ENCODE measurements around the gene AK8. TPM values are rescaled to one million over a fixed set of nuclear protein-coding genes. Genes with fewer than 3 reads are reported as not detected.

AK8 gene
- total and polyA plus RNA-seq, 2 experiments from 2014 or later = 0.14 to 0.78 TPM

DNA sequence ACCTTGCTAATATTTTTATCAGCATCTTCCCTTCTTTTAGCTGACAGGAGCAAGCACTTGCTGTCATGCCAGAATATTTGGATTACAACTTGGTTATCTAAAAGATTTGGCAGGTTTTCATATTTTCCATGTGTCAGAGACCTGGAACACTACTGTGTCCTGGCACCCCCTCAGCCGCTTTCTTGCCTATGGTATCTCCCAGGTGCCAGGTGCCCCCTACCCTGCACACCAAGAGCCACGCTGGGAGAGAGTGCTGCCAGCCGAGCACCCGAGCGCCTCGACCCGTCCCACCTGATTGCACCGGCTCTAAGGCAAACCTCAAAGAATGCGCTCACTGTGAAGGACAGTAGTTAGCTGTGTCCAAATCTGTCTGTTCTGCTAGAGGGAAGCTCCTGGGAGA, 123.0 kb downstream of the AK8 start:
- DNase-seq (ENCODE audit: low spot score) (no peak), ATAC-seq (no peak)
- TF ChIP-seq EZH2 (IDR thresholded peaks at IDR 0.05; ENCODE audit: low read depth, unreplicated experiment) = no peak
- no peak for TF ChIP-seq NANOG (IDR thresholded peaks at IDR 0.05; ENCODE audit: borderline replicate concordance)
- TF ChIP-seq, protein P1, sequence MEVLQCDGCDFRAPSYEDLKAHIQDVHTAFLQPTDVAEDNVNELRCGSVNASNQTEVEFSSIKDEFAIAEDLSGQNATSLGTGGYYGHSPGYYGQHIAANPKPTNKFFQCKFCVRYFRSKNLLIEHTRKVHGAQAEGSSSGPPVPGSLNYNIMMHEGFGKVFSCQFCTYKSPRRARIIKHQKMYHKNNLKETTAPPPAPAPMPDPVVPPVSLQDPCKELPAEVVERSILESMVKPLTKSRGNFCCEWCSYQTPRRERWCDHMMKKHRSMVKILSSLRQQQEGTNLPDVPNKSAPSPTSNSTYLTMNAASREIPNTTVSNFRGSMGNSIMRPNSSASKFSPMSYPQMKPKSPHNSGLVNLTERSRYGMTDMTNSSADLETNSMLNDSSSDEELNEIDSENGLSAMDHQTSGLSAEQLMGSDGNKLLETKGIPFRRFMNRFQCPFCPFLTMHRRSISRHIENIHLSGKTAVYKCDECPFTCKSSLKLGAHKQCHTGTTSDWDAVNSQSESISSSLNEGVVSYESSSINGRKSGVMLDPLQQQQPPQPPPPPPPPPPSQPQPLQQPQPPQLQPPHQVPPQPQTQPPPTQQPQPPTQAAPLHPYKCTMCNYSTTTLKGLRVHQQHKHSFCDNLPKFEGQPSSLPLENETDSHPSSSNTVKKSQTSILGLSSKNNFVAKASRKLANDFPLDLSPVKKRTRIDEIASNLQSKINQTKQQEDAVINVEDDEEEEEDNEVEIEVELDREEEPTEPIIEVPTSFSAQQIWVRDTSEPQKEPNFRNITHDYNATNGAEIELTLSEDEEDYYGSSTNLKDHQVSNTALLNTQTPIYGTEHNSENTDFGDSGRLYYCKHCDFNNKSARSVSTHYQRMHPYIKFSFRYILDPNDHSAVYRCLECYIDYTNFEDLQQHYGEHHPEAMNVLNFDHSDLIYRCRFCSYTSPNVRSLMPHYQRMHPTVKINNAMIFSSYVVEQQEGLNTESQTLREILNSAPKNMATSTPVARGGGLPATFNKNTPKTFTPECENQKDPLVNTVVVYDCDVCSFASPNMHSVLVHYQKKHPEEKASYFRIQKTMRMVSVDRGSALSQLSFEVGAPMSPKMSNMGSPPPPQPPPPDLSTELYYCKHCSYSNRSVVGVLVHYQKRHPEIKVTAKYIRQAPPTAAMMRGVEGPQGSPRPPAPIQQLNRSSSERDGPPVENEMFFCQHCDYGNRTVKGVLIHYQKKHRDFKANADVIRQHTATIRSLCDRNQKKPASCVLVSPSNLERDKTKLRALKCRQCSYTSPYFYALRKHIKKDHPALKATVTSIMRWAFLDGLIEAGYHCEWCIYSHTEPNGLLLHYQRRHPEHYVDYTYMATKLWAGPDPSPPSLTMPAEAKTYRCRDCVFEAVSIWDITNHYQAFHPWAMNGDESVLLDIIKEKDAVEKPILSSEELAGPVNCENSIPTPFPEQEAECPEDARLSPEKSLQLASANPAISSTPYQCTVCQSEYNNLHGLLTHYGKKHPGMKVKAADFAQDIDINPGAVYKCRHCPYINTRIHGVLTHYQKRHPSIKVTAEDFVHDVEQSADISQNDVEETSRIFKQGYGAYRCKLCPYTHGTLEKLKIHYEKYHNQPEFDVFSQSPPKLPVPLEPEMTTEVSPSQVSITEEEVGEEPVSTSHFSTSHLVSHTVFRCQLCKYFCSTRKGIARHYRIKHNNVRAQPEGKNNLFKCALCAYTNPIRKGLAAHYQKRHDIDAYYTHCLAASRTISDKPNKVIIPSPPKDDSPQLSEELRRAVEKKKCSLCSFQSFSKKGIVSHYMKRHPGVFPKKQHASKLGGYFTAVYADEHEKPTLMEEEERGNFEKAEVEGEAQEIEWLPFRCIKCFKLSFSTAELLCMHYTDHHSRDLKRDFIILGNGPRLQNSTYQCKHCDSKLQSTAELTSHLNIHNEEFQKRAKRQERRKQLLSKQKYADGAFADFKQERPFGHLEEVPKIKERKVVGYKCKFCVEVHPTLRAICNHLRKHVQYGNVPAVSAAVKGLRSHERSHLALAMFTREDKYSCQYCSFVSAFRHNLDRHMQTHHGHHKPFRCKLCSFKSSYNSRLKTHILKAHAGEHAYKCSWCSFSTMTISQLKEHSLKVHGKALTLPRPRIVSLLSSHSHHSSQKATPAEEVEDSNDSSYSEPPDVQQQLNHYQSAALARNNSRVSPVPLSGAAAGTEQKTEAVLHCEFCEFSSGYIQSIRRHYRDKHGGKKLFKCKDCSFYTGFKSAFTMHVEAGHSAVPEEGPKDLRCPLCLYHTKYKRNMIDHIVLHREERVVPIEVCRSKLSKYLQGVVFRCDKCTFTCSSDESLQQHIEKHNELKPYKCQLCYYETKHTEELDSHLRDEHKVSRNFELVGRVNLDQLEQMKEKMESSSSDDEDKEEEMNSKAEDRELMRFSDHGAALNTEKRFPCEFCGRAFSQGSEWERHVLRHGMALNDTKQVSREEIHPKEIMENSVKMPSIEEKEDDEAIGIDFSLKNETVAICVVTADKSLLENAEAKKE (CRISPR knock-in tag; IDR thresholded peaks at IDR 0.05) = no peak
- no peak for TF ChIP-seq EZH2phosphoT487 (IDR thresholded peaks at IDR 0.05; ENCODE audit: unreplicated experiment)
- TF ChIP-seq, protein P2, sequence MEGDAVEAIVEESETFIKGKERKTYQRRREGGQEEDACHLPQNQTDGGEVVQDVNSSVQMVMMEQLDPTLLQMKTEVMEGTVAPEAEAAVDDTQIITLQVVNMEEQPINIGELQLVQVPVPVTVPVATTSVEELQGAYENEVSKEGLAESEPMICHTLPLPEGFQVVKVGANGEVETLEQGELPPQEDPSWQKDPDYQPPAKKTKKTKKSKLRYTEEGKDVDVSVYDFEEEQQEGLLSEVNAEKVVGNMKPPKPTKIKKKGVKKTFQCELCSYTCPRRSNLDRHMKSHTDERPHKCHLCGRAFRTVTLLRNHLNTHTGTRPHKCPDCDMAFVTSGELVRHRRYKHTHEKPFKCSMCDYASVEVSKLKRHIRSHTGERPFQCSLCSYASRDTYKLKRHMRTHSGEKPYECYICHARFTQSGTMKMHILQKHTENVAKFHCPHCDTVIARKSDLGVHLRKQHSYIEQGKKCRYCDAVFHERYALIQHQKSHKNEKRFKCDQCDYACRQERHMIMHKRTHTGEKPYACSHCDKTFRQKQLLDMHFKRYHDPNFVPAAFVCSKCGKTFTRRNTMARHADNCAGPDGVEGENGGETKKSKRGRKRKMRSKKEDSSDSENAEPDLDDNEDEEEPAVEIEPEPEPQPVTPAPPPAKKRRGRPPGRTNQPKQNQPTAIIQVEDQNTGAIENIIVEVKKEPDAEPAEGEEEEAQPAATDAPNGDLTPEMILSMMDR (conservative IDR thresholded peaks at IDR 0.05; ENCODE audit: low read depth in 2 of 2) = no peak
- TF ChIP-seq, protein P3, sequence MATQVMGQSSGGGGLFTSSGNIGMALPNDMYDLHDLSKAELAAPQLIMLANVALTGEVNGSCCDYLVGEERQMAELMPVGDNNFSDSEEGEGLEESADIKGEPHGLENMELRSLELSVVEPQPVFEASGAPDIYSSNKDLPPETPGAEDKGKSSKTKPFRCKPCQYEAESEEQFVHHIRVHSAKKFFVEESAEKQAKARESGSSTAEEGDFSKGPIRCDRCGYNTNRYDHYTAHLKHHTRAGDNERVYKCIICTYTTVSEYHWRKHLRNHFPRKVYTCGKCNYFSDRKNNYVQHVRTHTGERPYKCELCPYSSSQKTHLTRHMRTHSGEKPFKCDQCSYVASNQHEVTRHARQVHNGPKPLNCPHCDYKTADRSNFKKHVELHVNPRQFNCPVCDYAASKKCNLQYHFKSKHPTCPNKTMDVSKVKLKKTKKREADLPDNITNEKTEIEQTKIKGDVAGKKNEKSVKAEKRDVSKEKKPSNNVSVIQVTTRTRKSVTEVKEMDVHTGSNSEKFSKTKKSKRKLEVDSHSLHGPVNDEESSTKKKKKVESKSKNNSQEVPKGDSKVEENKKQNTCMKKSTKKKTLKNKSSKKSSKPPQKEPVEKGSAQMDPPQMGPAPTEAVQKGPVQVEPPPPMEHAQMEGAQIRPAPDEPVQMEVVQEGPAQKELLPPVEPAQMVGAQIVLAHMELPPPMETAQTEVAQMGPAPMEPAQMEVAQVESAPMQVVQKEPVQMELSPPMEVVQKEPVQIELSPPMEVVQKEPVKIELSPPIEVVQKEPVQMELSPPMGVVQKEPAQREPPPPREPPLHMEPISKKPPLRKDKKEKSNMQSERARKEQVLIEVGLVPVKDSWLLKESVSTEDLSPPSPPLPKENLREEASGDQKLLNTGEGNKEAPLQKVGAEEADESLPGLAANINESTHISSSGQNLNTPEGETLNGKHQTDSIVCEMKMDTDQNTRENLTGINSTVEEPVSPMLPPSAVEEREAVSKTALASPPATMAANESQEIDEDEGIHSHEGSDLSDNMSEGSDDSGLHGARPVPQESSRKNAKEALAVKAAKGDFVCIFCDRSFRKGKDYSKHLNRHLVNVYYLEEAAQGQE (IDR thresholded peaks at IDR 0.05; ENCODE audit: unreplicated experiment) = no peak
- TF ChIP-seq CREB1 (CRISPR knock-in tag; IDR thresholded peaks at IDR 0.05; ENCODE audit: low read depth) = no peak
- TF ChIP-seq STAT1 (IDR thresholded peaks at IDR 0.05; ENCODE audit: unreplicated experiment) = no peak
- TF ChIP-seq POLR2AphosphoS5 (IDR thresholded peaks at IDR 0.05; ENCODE audit: low read depth) = no peak
- TF ChIP-seq ZNF114 (CRISPR knock-in tag; IDR thresholded peaks at IDR 0.05) = no peak
- TF ChIP-seq, protein P4, sequence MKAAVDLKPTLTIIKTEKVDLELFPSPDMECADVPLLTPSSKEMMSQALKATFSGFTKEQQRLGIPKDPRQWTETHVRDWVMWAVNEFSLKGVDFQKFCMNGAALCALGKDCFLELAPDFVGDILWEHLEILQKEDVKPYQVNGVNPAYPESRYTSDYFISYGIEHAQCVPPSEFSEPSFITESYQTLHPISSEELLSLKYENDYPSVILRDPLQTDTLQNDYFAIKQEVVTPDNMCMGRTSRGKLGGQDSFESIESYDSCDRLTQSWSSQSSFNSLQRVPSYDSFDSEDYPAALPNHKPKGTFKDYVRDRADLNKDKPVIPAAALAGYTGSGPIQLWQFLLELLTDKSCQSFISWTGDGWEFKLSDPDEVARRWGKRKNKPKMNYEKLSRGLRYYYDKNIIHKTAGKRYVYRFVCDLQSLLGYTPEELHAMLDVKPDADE (IDR thresholded peaks at IDR 0.05) = no peak
- TF ChIP-seq JUNB (IDR thresholded peaks at IDR 0.05; ENCODE audit: unreplicated experiment) = no peak
- TF ChIP-seq ZNF331 (CRISPR knock-in tag; IDR thresholded peaks at IDR 0.05; ENCODE audit: low read depth) = no peak
- Histone ChIP-seq H3K9me2 (ENCODE audit: insufficient read depth) (no peaks in the 10 kb centered on the region), H3K4me3 (no peak overlapping the region), H3K79me2 (replicated peaks; ENCODE audit: insufficient read depth) (no peaks in the 10 kb centered on the region), H4K20me1 (replicated peaks; ENCODE audit: insufficient read depth) (no peaks in the 10 kb centered on the region), H3F3A (replicated peaks; ENCODE audit: low read depth) (no peaks in the 10 kb centered on the region), H3K27ac (ENCODE audit: low read depth) (no peak overlapping the region), H3K4me2 (no peak overlapping the region), H3K4me1 (ENCODE audit: insufficient read depth) (peaks cover 8% of the 10 kb centered on the region), H2AFZ (no peak overlapping the region), H3K27me3 (ENCODE audit: insufficient read depth) (no peaks in the 10 kb centered on the region), H3K36me3 (ENCODE audit: insufficient read depth) (no peaks in the 10 kb centered on the region)
- Mint-ChIP-seq H3K4me1 (peaks cover 28% of the 10 kb centered on the region), H3K9me3 (no peaks in the 10 kb centered on the region), H3K27ac (no peak overlapping the region), H3K36me3 (ENCODE audit: low read depth) (no peaks in the 10 kb centered on the region), H3K4me3 (no peak overlapping the region), H3K27me3 (ENCODE audit: insufficient read depth, low read depth, poor library complexity) (peaks cover 3% of the 10 kb centered on the region)

All from GM23338 (cell line).